A549 (cell line): ENCODE data around the gene CSAD. TPM values are rescaled to one million over a fixed set of nuclear protein-coding genes. Genes with fewer than 3 reads are reported as not detected.

Experiments
- ATAC-seq, 2 experiments: fragments of 200-7000 bp in 1 of 2; fragments of >200 bp in 1 of 2; cut with Nextera tagmentation in 1 of 2; cut with Tn5 transposase in 1 of 2; 3 replicates each; pipeline versions ENCODE4 v1.8.0 to v1.9.1; 2018 to 2020; ENCODE audit warnings: mild to moderate bottlenecking in 1 of 2, moderate library complexity in 1 of 2
- CTCF ChIA-PET: fragments of 300-600 bp; sonication (Branson Sonifier 250); formaldehyde crosslinking; extraction: SDS; loops from one replicate; lab custom pipeline; 2021; ENCODE audit warnings: antibody characterized with exemption, inconsistent platforms; lab: Yijun Ruan, JAX
- POLR2A ChIA-PET: fragments of 350-600 bp; formaldehyde crosslinking; extraction: SDS; loops from one replicate; lab custom pipeline; 2021; ENCODE audit warnings: antibody characterized with exemption, inconsistent platforms; lab: Yijun Ruan, JAX
- DNase-seq, 2 experiments: peaks; one replicate each; pipeline versions ENCODE4 v3.0.0 to v3.0.0-alpha.2; 2011 to 2016; ENCODE audit warnings: low read depth in 1 of 2, low spot score in 1 of 2
- FAIRE-seq: peaks from 2 replicates; lab custom pipeline; 2011; peaks lifted over from hg19 to GRCh38; lab: Jason Lieb, UNC
- H3K27ac ChIP-seq, 2 experiments: fragments of >200 bp; sonication (Bioruptor Twin); formaldehyde crosslinking; 3 replicates each; pipeline ENCODE4 v1.5.1; 2016 to 2017
- H3K4me1 ChIP-seq: fragments of >200 bp; sonication (Bioruptor Twin); formaldehyde crosslinking; 3 replicates; pipeline ENCODE4 v1.6.1; 2016
- H3K4me2 ChIP-seq: fragments of >200 bp; sonication (Bioruptor Twin); formaldehyde crosslinking; 3 replicates; pipeline ENCODE4 v1.6.1; 2016
- H3K4me3 ChIP-seq: fragments of >200 bp; sonication (Bioruptor Twin); formaldehyde crosslinking; 3 replicates; pipeline ENCODE4 v1.5.1; 2016
- H3K9me3 ChIP-seq: fragments of >200 bp; sonication (Bioruptor Twin); formaldehyde crosslinking; 3 replicates; pipeline ENCODE4 v1.6.1; 2016
- ATOH8 ChIP-seq: fragments of 250-450 bp; sonication (Bioruptor Pico); IDR thresholded peaks from 2 replicates; pipeline ENCODE4 v1.5.0; 2020; ENCODE audit warnings: low read depth, mild to moderate bottlenecking, moderate library complexity
- BCL3 ChIP-seq: fragments of >200 bp; sonication (Bioruptor Twin); formaldehyde crosslinking; IDR thresholded peaks from 3 replicates; pipeline ENCODE4 v1.6.1; 2016
- CHD2 ChIP-seq: fragments of 150-350 bp; IDR thresholded peaks from 2 replicates; pipeline ENCODE4 v1.6.1; 2014; ENCODE audit warnings: low read length; ENCODE audit not compliant: partially characterized antibody
- CHD4 ChIP-seq: fragments of 200-600 bp; sonication (generic); IDR thresholded peaks from 2 replicates; pipeline ENCODE4 v1.6.1; 2016; ENCODE audit warnings: antibody characterized with exemption, mild to moderate bottlenecking, borderline replicate concordance
- GATA3 ChIP-seq: IDR thresholded peaks from 2 replicates; pipeline ENCODE4 v1.6.1; 2012; ENCODE audit warnings: borderline replicate concordance
- HMGXB4 ChIP-seq: fragments of 250-450 bp; sonication (Bioruptor Pico); IDR thresholded peaks from 2 replicates; pipeline ENCODE4 v1.5.0; 2021; ENCODE audit warnings: mild to moderate bottlenecking, moderate library complexity, borderline replicate concordance
- HOXB5 ChIP-seq: fragments of 250-450 bp; sonication (Bioruptor Pico); IDR thresholded peaks from 2 replicates; pipeline ENCODE4 v1.5.0; 2020; ENCODE audit warnings: mild to moderate bottlenecking, moderate library complexity
- JUN ChIP-seq, 2 experiments: fragments of >200 bp; sonication (Bioruptor Twin); formaldehyde crosslinking; IDR thresholded peaks; 2 replicates in 1 of 2; 3 replicates in 1 of 2; pipeline ENCODE4 v1.6.1; 2016 to 2017
- KDM5A ChIP-seq: fragments of 200-600 bp; sonication (generic); IDR thresholded peaks from 2 replicates; pipeline ENCODE4 v1.6.1; 2016; ENCODE audit warnings: antibody characterized with exemption, mild to moderate bottlenecking
- MAZ ChIP-seq: fragments of 150-350 bp; IDR thresholded peaks from 2 replicates; pipeline ENCODE4 v1.6.1; 2014; ENCODE audit warnings: antibody characterized with exemption, low read depth, low read length, borderline replicate concordance
- MYC ChIP-seq: IDR thresholded peaks from 2 replicates; pipeline ENCODE4 v1.6.1; 2012; ENCODE audit warnings: mild to moderate bottlenecking, inconsistent platforms, low read length, improper control_type of control experiment, borderline replicate concordance
- PHF8 ChIP-seq: fragments of 200-600 bp; sonication (generic); IDR thresholded peaks from 2 replicates; pipeline ENCODE4 v1.6.1; 2016; ENCODE audit warnings: low read depth, mild to moderate bottlenecking, antibody characterized with exemption, moderate library complexity, borderline replicate concordance
- POLR2A ChIP-seq: IDR thresholded peaks from 2 replicates; pipeline ENCODE4 v1.6.1; 2012; ENCODE audit warnings: mild to moderate bottlenecking, low read length
- RAD21 ChIP-seq, 2 experiments: fragments of >200 bp in 1 of 2; sonication (Bioruptor Twin) in 1 of 2; formaldehyde crosslinking in 1 of 2; IDR thresholded peaks in 1 of 2; conservative IDR thresholded peaks in 1 of 2; 2 replicates in 1 of 2; 3 replicates in 1 of 2; pipeline ENCODE4 v1.6.1; 2012 to 2018; ENCODE audit warnings: inconsistent platforms in 1 of 2
- TFCP2L1 ChIP-seq: fragments of 250-450 bp; sonication (Bioruptor Pico); IDR thresholded peaks from 2 replicates; pipeline ENCODE4 v1.5.0; 2021; ENCODE audit warnings: mild to moderate bottlenecking
- TP53 ChIP-seq: fragments of 250-450 bp; sonication (Bioruptor Pico); IDR thresholded peaks from 2 replicates; pipeline ENCODE4 v1.5.0; 2021; ENCODE audit warnings: mild to moderate bottlenecking, moderate library complexity
- ZC3H11A ChIP-seq: fragments of 450-650 bp; IDR thresholded peaks from 2 replicates; pipeline ENCODE4 v1.6.1; 2014; ENCODE audit warnings: antibody characterized with exemption, mild to moderate bottlenecking
- WGBS: methylation state at CpG from one replicate; pipeline ENCODE4 v1.1.6; 2017; ENCODE audit errors: missing lambda C conversion rate; 5-methylcytosine and 5-hydroxymethylcytosine counted together
- polyA minus RNA-seq: library from RNA; depleted of rRNA, polyadenylated mRNA; stranded (reverse); fragments of >200 nt; gene quantifications from 2 replicates; pipeline ENCODE4 v1.2.3, GENCODE V29; 2011; rRNA and poly(A)+ RNA removed
- polyA plus RNA-seq, 4 experiments: library from polyadenylated mRNA; depleted of rRNA in 3 of 4; stranded (reverse); fragments of >200 nt; fragmentation: RNase III in 1 of 4; extraction: RNeasy Plus Mini Kit Qiagen cat#74134 plus additional on column Dnase treatment in 1 of 4; gene quantifications; 2 replicates in 3 of 4; 3 replicates in 1 of 4; pipeline ENCODE4 v1.2.3, GENCODE V29; 2011 to 2017
- TF ChIP-seq, protein P1 (sequence below): IDR thresholded peaks from 2 replicates; pipeline ENCODE4 v1.6.1; 2012
- TF ChIP-seq, protein P2 (sequence below): IDR thresholded peaks from 2 replicates; pipeline ENCODE4 v1.6.1; 2012; ENCODE audit warnings: low read depth, borderline replicate concordance
- TF ChIP-seq, protein P3 (sequence below): IDR thresholded peaks from 2 replicates; pipeline ENCODE4 v1.6.1; 2012

The CSAD gene, protein sequence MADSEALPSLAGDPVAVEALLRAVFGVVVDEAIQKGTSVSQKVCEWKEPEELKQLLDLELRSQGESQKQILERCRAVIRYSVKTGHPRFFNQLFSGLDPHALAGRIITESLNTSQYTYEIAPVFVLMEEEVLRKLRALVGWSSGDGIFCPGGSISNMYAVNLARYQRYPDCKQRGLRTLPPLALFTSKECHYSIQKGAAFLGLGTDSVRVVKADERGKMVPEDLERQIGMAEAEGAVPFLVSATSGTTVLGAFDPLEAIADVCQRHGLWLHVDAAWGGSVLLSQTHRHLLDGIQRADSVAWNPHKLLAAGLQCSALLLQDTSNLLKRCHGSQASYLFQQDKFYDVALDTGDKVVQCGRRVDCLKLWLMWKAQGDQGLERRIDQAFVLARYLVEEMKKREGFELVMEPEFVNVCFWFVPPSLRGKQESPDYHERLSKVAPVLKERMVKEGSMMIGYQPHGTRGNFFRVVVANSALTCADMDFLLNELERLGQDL
- polyA plus RNA-seq (2011; rRNA removed) (16.5 and 19.2 TPM in 2 replicates), polyA plus RNA-seq (2017; fragmentation: RNase III; extraction: RNeasy Plus Mini Kit Qiagen cat#74134 plus additional on column Dnase treatment) (14.0 to 16.4 TPM (median 14.5 TPM) in 3 replicates), polyA minus RNA-seq (8.2 and 12.5 TPM in 2 replicates)
- polyA plus RNA-seq (2012; cell fraction: cytosol; rRNA removed), result 15.0 and 17.1 TPM in 2 replicates
- polyA plus RNA-seq (2012; cell fraction: nucleus; rRNA removed), result 140 and 167 TPM in 2 replicates

DNA sequence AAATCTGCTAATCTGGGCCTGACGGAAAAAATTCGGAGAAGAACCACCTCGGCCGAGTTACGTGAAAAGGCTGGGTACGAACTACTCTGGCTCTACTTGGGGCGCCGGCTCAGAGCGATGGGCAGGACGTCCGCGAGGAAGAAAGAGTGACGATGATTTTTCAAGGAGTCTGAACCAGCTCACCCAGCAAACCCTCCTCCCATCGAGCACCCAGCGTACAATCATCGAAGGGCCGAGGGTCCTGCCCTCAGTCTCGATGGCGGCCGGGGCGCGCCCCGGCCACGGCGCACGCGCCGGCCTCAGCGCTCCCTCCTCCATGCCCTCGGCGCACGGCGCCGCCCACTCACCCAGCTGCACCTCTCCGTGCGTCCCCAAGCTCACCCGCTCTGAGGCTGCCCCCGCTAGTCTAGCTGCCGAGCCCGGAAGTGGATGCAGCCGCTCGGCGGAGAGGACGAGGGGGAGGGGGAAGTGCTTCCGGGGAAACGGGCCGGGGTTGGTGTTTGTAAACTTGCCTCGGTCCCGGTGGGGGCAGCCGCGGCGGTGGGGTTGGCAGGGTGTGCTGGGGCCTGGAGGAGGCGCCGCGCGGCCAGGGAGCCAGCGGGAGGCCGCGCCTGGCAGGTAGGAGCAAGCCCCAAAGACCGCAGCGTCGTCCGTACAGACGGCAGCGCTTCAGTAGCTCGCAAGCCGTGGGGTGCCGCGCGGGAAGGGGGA is at the start of gene CSAD, which contains the start of gene ZNF740:
Gene CSAD, minus strand, starts transcription at position 706 of the 711 bp plus-strand sequence. CDS start 7,455 bp downstream, outside the sequence.
Gene ZNF740, plus strand, starts transcription at position 503 of the 711 bp plus-strand sequence. CDS start 1,262 bp downstream, outside the sequence.
- FAIRE-seq (no peak), ATAC-seq (peak; percentile 97 to 98), DNase-seq (peak; percentile 98 to 99)
- Histone ChIP-seq H3K4me1 (peaks cover 39% of the 10 kb centered on the region), H3K27ac (peak within 1 kb of the TSS; percentile 92 to 93), H3K9me3 (no peaks in the 10 kb centered on the region), H3K4me2 (peak within 1 kb of the TSS; percentile 98), H3K4me3 (peak within 1 kb of the TSS; percentile 76)
- WGBS, result 1% methylated on average over 33 of the region's 70 CpGs
- ChIA-PET POLR2A (interaction anchor here (0.6 to 2.3 kb wide), 20 partner anchors 9 to 198 kb away, joined by 3 to 33 read pairs (median 4); partner anchors contain the start of genes MYG1, PFDN5, SOAT2 and SPRYD3), CTCF (interaction anchor here (0.9 to 36.2 kb wide), 6 partner anchors 18 to 115 kb away, joined by 3 to 646 read pairs (median 14); partner anchors contain the start of gene ITGB7)
- TF ChIP-seq HMGXB4 (CRISPR knock-in tag) (no peak), BCL3 (peak; percentile 59; the same call in 2 of the 3 replicates), CHD2 (peak; percentile 72), ZC3H11A (no peak), ATOH8 (0 out of 2 replicates have a peak, but pooled peaks have one; percentile 7), JUN (IDR thresholded peaks at IDR 0.05) (peak; percentile 93), CHD4 (no peak), RAD21 (conservative IDR thresholded peaks at IDR 0.05 in 1 of 2, IDR thresholded peaks at IDR 0.05 in 1 of 2) (0 out of 5 replicates have a peak, but pooled peaks of 1 of the 2 experiments have one; percentile 14), MAZ (peak; percentile 76; the same call in 1 of the 2 replicates), GATA3 (peak; percentile 36), KDM5A (no peak), TFCP2L1 (CRISPR knock-in tag) (no peak), MYC (peak; percentile 69; the same call in 1 of the 2 replicates), POLR2A (peak; percentile 90), TP53 (CRISPR knock-in tag) (no peak), PHF8 (peak; percentile 49; the same call in 1 of the 2 replicates), HOXB5 (CRISPR knock-in tag) (no peak)
- TF ChIP-seq, protein P1, sequence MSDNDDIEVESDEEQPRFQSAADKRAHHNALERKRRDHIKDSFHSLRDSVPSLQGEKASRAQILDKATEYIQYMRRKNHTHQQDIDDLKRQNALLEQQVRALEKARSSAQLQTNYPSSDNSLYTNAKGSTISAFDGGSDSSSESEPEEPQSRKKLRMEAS, result peak; percentile 77
- TF ChIP-seq, protein P2, sequence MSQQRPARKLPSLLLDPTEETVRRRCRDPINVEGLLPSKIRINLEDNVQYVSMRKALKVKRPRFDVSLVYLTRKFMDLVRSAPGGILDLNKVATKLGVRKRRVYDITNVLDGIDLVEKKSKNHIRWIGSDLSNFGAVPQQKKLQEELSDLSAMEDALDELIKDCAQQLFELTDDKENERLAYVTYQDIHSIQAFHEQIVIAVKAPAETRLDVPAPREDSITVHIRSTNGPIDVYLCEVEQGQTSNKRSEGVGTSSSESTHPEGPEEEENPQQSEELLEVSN, result peak; percentile 87
- TF ChIP-seq, protein P3, sequence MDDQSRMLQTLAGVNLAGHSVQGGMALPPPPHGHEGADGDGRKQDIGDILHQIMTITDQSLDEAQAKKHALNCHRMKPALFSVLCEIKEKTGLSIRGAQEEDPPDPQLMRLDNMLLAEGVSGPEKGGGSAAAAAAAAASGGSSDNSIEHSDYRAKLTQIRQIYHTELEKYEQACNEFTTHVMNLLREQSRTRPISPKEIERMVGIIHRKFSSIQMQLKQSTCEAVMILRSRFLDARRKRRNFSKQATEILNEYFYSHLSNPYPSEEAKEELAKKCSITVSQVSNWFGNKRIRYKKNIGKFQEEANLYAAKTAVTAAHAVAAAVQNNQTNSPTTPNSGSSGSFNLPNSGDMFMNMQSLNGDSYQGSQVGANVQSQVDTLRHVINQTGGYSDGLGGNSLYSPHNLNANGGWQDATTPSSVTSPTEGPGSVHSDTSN, result peak; percentile 60; the same call in 1 of the 2 replicates
